Spleen (tissue), 7 donors: ENCODE results near the gene VAV1.

Source experiments
- CTCF ChIP-seq, 11 experiments: fragments of 200-600 bp in 7 of 11; fragments of 450-650 bp in 4 of 11; sonication (generic) in 4 of 11; IDR thresholded peaks in 8 of 11; conservative IDR thresholded peaks in 3 of 11; 1 replicate in 7 of 11; 2 replicates in 4 of 11; pipeline versions ENCODE4 v1.4.0 to v1.8.0; 2016 to 2021; ENCODE audit warnings: antibody characterized with exemption in 11 of 11, inconsistent platforms in 4 of 11, mild to moderate bottlenecking in 1 of 11
- POLR2AphosphoS5 ChIP-seq, 3 donors: sonication (generic); formaldehyde crosslinking; IDR thresholded peaks; one replicate each; pipeline ENCODE4 v1.5.1; 2017; ENCODE audit warnings: antibody characterized with exemption in 3 of 3
- donor health status: DM: no; HTN: no; CAD: no; lungs with moderate emphysema.
- donor health status: DM: no; HTN: no; CAD: no.
- donor health status: DM: no; HTN: no; CAD: no.

GRCh38 chr19:6837525-6837924 lies 65.0 kb downstream of the VAV1 start:
- TF ChIP-seq POLR2AphosphoS5 (IDR thresholded peaks at IDR 0.05): no peak
- TF ChIP-seq CTCF (IDR thresholded peaks at IDR 0.05 in 8 of 11, conservative IDR thresholded peaks at IDR 0.05 in 3 of 11): no peak
